Stimulated activated memory B cell treated with anti-CD40 and anti-IgM and Interleukin-4, amounts not matched to agents 10 μg/mL and 1 μg/mL and 100 μg/mL, for 72 hours (primary cell): ENCODE results near the gene NPIPB5.
A peak's percentile ranks its signal among the peaks of the same experiment; 100 is the strongest.
"Not testable (repeated sequence)": the region's sequence is repeated elsewhere in the genome, so short reads cannot be mapped to it uniquely, and the experiment has no call there.

Experiments
- ATAC-seq: fragments of 150-1000 bp; cut with Tn5 transposase; 2 replicates; pipeline ENCODE4 v1.10.0; 2021
- H3K27ac Mint-ChIP-seq: one replicate; pipeline ENCODE4 v1.8.0; 2022; ENCODE audit warnings: mild to moderate bottlenecking, mixed read lengths
- H3K27me3 Mint-ChIP-seq: one replicate; pipeline ENCODE4 v1.8.0; 2022; ENCODE audit warnings: mixed read lengths
- H3K36me3 Mint-ChIP-seq: one replicate; pipeline ENCODE4 v1.8.0; 2022; ENCODE audit warnings: mixed read lengths
- H3K4me1 Mint-ChIP-seq: one replicate; pipeline ENCODE4 v1.8.0; 2022; ENCODE audit warnings: mixed read lengths
- H3K4me3 Mint-ChIP-seq: one replicate; pipeline ENCODE4 v1.8.0; 2022; ENCODE audit warnings: mild to moderate bottlenecking, moderate library complexity, mixed read lengths
- H3K9me3 Mint-ChIP-seq: one replicate; pipeline ENCODE4 v1.8.0; 2022; ENCODE audit warnings: mixed read lengths

Gene NPIPB5

GRCh38 chr16:22510591-22510990 is at the start of gene NPIPB5:
Gene NPIPB5, plus strand, starts transcription at chr16:22510891. Its CDS starts 2,911 bp downstream, at chr16:22513802.
- not testable (repeated sequence) for H3K27ac Mint-ChIP-seq, H3K36me3 Mint-ChIP-seq

GRCh38 chr16:22468846-22469245 is 41.8 kb upstream of the NPIPB5 start:
- not testable (repeated sequence) for ATAC-seq, H3K36me3 Mint-ChIP-seq, H3K27me3 Mint-ChIP-seq, H3K4me1 Mint-ChIP-seq, H3K4me3 Mint-ChIP-seq, H3K27ac Mint-ChIP-seq, H3K9me3 Mint-ChIP-seq

More at GRCh38 chr16:22510591-22510990, at the start of gene NPIPB5:
- not testable (repeated sequence) for H3K4me3 Mint-ChIP-seq, H3K27me3 Mint-ChIP-seq, H3K4me1 Mint-ChIP-seq, ATAC-seq, H3K9me3 Mint-ChIP-seq

- H3K4me1 Mint-ChIP-seq, ATAC-seq, H3K4me3 Mint-ChIP-seq, H3K27me3 Mint-ChIP-seq, H3K9me3 Mint-ChIP-seq, H3K36me3 Mint-ChIP-seq, H3K27ac Mint-ChIP-seq: not testable (repeated sequence)
These were observed 27.3 kb downstream of the NPIPB5 start for GRCh38 chr16:22537996-22538395.

GRCh38 chr16:22544809-22545208 is 34.1 kb downstream of the NPIPB5 start:
- not testable (repeated sequence) for H3K9me3 Mint-ChIP-seq, ATAC-seq, H3K27ac Mint-ChIP-seq, H3K4me1 Mint-ChIP-seq, H3K4me3 Mint-ChIP-seq, H3K36me3 Mint-ChIP-seq, H3K27me3 Mint-ChIP-seq

GRCh38 chr16:22546630-22547029 is 35.9 kb downstream of the NPIPB5 start:
- not testable (repeated sequence) for H3K36me3 Mint-ChIP-seq, H3K4me1 Mint-ChIP-seq, H3K9me3 Mint-ChIP-seq, ATAC-seq, H3K27me3 Mint-ChIP-seq, H3K27ac Mint-ChIP-seq, H3K4me3 Mint-ChIP-seq

GRCh38 chr16:22547170-22547765 is 36.6 kb downstream of the NPIPB5 start:
- H3K27ac Mint-ChIP-seq, H3K27me3 Mint-ChIP-seq, H3K9me3 Mint-ChIP-seq, H3K36me3 Mint-ChIP-seq, H3K4me3 Mint-ChIP-seq, H3K4me1 Mint-ChIP-seq: not testable (repeated sequence)
- ATAC-seq = peak; percentile 54

GRCh38 chr16:22549853-22550252 is 39.2 kb downstream of the NPIPB5 start:
- H3K36me3 Mint-ChIP-seq, H3K27ac Mint-ChIP-seq, H3K9me3 Mint-ChIP-seq, ATAC-seq, H3K27me3 Mint-ChIP-seq, H3K4me3 Mint-ChIP-seq, H3K4me1 Mint-ChIP-seq: not testable (repeated sequence)

GRCh38 chr16:22551143-22551542 is 40.5 kb downstream of the NPIPB5 start:
- not testable (repeated sequence) for H3K9me3 Mint-ChIP-seq, H3K36me3 Mint-ChIP-seq, H3K4me3 Mint-ChIP-seq, H3K27ac Mint-ChIP-seq, H3K4me1 Mint-ChIP-seq, H3K27me3 Mint-ChIP-seq, ATAC-seq

GRCh38 chr16:22551651-22552050 is 41.0 kb downstream of the NPIPB5 start:
- not testable (repeated sequence) for H3K9me3 Mint-ChIP-seq, H3K4me1 Mint-ChIP-seq, H3K27ac Mint-ChIP-seq, H3K4me3 Mint-ChIP-seq, H3K27me3 Mint-ChIP-seq, H3K36me3 Mint-ChIP-seq, ATAC-seq

- H3K4me1 Mint-ChIP-seq, H3K27me3 Mint-ChIP-seq, H3K27ac Mint-ChIP-seq, H3K9me3 Mint-ChIP-seq, H3K4me3 Mint-ChIP-seq, H3K36me3 Mint-ChIP-seq: not testable (repeated sequence)
- ATAC-seq = peak; percentile 35
These were observed 46.1 kb downstream of the NPIPB5 start for GRCh38 chr16:22556759-22557158.
